ENCODE results near the gene TSPAN12.

TSPAN12 gene

DNA sequence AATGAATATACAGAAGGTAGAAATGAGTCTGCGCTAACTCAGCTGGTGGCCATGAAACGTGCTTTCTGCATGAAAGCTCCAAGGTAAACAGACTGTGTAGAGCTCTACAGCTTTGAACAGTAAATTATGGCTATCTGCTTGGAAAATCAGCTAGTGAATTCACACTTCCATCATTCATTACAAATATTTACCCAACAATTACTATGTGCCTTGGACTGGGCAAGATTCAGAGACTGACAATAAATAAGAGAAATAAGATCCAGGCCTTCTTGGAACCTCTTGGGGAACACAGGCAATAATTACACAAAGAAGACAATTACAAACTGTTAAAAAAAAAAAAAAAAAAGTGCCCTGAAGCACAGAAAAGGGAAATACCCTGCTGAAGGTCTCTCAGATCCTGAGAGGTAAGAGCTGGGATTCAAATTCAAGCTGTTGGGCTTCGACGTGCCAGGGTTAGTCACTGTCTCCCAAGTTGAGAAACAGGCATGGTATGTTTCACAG lies 15.8 kb downstream of the TSPAN12 start:
- DNase-seq (ENCODE audit: low read depth) = no peak

DNA sequence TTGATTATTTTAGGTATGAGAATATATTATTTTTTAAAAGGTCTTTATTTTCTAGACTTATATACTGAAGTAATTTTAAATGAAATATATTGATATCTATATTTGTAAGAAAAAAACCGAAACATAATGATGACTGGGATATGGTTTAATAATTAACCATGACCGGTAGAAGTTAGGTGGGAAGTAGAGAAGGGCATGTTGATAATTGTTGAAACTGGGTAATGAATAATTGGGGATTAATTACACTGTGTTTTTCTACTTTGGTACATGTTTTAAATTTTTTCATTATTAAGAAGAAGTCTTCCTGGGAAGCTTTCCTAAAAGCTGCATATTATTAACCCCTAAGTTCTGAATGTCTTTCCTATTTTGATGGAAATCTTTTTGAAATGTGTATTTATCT lies 16.3 kb downstream of the TSPAN12 start:
- no peak for DNase-seq (ENCODE audit: low read depth)

DNA sequence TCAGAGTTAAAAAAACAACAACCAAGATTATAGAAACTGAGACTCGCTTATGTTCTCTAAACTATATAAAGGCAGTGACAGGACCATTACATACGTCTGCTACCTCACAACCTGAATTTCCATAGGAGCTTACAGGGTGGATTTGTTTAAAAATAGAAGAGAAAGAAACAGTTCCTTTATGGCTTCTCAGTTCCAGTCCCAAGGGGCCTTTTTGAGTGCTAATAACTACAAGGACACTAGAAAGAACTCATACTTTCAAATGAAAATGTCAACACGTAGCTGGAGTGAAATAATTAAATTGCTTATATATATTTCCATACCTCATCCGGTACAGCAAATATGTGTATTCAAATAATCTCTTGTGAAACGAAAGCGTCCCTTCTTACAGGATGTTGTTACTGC lies 19.7 kb downstream of the TSPAN12 start:
- DNase-seq (ENCODE audit: low read depth) = no peak

DNA sequence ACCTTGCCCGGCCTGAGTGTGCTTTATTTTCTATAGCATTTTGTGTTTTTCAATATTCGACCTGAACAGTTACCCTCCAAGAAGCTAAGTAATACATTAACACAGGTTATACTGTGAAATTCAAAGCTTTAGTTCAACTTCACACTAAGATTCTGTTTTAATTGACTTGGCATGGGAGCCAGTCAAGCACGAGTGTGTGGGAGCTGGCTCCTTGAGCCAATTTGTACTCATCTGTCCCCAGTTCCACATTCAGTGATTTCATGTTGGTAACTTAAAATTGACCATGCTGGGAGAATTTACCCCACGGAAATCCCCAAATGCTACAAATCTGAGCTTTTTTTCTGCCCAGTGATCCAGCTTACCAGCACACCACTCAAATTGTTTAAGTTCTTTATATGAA lies 20.3 kb downstream of the TSPAN12 start:
- DNase-seq (ENCODE audit: low read depth) = no peak

DNA sequence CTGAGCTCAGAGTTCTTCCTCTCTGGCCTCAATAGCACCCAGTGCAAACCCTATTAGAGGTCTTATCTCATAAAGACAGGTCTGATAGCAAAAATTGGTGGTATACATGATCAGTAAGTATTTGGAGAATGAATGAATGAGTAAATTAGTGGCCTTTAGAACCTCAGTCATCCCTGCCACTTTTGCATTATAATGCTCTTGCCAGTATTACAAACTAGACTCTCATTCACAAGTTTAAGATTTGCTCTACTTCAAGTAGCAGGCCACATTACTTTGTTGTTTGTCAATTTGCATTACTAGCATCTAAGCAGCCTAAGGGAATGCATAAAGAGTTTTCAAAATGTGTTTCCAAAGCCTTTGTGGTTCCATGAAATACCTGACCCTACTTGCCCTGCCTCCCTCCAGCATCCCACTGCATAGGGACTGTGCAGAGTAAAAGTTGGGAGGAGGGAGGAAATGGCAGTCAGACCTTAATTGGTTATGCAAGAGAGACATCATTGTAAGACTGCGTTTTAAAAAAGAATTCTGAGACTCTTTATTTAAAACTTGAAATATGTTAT lies 21.3 kb downstream of the TSPAN12 start:
- no peak for DNase-seq (ENCODE audit: low read depth)

DNA sequence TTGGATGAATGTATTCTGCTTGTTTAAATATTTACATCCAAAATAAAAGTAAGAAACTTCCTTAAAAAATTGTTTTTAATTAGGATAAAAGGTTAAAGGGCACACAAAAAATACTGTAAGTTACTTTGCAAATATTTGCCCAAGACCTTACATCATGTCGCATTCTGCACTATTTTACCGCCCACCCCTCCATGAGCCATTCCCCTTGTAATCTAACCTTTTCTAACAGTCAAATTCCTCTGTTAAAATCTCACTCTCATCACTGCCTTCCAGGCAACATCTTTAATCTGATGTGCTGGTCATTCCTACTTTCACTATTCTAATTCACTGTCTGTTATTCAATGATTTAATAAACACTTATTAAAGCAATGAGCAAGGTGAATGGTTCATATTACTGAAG lies 23.2 kb downstream of the TSPAN12 start:
- DNase-seq (ENCODE audit: low read depth) = no peak

DNA sequence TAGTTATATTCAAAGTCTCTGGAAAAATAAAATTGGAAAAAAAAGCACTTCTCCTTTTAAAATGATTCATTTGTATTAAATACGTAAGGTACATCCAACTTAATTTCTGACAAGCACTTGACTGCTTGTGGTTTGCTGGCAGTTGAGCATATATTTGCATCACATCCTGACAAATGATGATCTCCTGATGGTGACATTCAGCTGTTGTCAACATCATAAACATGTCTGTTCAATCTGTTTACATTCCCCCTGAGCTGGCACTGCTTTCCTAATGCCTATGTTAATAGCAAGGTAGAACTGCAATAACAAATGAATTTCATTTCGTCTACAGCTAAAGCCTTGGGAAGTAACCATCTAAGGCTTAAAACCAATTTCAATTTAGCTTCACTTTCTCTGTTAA lies 24.4 kb downstream of the TSPAN12 start:
- DNase-seq (ENCODE audit: low read depth) = no peak

DNA sequence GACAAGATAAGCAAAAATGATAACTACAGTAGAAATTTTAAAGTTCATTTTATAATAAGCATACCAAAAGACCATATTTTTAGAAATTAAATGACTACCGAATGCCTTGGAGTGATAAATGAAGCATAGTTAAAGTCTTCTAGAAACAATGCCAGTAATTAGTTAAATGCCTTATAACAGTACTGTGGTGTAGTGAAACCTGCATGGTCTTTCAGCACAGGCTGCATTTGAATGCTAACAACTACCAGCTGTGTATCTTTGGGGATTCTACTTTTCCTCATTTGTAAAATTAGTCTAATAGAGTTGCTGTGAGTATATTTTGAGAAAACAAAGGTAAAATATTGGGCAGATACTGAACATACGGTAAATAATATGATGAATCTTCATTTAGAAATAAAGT lies 25.1 kb downstream of the TSPAN12 start:
- DNase-seq (ENCODE audit: low read depth) = no peak

DNA sequence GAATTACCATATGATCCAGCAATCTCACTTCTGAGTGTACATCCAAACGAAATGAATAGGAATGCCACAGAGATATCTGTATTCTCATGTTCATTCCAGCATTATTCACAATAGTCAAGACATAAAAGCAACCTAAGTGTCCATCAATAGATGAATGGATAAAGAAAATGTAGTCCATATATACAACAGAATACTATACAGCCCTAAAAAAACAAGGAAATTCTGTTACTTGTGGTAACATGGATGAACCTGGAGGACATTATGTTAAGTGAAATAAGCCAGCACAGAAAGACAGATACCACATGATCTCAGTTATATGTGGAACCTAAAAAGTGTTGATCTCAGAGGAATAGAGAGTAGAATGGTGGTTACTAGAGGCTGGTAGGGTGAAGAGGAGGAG lies 26.7 kb downstream of the TSPAN12 start:
- DNase-seq (ENCODE audit: low read depth) = no peak

DNA sequence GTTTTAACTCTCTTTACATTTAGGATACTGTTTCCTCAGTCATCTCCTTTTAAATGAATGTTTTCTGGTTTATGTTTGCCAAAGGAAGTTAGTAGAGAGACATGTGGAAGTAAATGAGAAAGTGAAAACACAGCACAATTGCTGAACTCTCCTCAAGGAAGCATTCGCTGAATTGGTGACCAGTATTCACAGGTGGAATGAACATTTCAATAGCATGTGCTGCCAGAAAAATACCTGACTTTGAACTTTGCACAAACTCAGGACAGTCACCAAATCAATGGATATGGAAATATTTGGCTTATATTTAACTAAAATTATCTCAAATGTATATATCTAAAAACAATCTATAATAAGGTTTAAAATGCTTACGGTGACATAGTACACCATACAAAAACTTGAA lies 28.5 kb downstream of the TSPAN12 start:
- no peak for DNase-seq (ENCODE audit: low read depth)

DNA sequence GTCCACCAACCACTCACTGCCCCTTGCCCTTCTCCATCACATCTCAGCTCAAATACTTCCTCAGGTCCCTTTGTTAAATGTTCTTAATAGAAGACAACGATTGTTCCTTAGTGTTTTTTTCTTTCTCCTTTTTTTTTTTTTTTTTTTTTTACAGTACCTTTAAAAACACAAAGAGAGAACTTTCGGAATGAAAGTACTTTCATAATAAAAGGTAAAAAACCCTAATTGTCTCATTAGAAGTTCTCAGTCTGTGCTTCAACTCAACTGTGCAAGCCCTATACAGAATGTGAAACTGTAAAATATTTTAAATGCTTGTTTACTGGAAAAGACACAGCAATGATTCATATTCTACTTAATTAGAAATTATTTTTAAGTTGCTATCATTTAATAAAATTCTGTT lies 29.4 kb downstream of the TSPAN12 start:
- no peak for DNase-seq (ENCODE audit: low read depth)

DNA sequence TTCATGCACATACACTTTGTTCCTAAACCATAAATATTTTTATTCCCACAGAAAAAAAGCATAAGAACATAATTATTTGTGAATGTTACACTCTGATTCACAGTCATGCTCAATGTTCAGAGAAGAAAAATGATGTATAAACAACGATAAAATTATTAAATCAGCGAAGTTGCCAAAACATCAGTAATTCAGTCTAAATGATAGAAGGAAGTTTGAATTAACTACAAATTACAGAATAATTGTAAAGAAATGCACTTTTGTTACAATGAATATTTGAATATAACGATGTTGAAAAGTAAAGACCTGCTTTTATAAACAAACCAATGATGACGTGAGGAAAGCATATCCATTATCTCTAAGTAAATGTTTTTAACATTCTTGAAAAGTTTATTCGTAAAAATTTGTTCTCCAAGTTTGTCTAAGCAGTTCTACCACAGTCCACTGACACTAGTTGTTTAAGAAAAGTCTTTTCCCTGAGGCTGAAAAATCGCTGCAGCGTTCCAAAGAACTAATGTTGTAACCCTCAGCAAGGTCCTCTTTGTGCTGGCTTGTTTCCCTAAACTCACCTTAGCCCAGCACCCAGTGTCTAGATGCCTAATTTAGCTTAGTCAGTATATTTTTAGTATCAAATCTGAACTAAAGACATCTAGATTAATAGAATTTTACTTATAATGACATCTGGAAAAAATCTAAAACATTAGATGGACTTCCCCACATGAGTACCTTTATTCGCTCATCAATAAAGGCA lies 30.4 kb downstream of the TSPAN12 start:
- DNase-seq (ENCODE audit: low read depth) = no peak

DNA sequence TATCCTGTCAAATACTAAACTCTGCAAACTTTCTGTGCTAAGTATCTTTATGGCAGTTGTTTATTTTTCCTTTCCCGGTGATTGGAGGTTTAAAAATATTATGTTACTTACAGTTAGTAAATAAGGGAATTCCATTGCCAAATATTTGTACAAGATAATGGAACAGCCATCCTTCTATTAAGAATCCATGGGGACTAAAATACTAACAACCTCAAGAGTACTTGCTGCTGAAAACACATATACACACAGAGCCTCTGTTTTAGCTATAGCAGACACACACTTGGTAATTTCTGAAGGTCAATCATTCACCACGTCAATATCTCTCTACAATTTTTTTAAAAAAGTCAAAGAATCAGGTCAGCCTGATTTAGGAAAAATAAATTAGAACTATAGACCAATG lies 32.4 kb downstream of the TSPAN12 start:
- no peak for DNase-seq (ENCODE audit: low read depth)

DNA sequence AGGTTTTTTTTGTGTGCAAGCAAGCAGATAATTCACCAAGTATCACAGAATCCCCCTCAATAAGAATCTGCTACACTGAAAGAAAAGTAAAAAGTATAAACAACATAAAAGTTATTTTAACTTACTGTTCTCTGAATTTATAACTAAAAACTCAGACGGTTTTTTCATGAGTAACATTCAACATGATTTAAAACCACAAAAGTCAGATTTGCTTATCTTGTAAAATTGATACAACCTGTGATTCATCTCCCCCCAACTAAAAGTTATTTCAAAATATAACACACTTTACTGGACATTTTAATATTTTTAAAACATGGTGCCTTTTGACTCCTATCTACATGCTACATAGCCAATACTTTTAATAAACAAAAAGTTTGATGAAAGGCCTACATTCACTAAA lies 32.8 kb downstream of the TSPAN12 start:
- DNase-seq (ENCODE audit: low read depth) = no peak

DNA sequence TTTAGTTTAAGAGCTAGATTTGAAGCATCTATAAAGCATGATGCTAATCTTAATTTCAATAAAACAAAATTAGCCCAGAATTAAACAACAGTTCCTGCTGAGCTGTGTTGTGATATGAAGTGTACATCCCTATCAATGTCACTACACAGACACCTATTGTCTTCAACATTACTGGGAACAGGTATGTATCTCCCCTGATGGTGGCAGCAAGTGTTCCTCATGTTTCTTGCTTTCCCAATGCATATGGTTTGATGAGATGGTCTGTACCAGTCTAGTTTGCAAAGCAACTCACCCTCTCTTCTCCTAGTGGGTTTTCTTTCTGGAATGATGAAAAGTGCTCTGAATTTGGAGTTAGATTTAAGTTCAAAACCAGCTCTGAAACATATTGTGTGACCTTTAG lies 38.1 kb downstream of the TSPAN12 start:
- DNase-seq (ENCODE audit: low read depth) = no peak

DNA sequence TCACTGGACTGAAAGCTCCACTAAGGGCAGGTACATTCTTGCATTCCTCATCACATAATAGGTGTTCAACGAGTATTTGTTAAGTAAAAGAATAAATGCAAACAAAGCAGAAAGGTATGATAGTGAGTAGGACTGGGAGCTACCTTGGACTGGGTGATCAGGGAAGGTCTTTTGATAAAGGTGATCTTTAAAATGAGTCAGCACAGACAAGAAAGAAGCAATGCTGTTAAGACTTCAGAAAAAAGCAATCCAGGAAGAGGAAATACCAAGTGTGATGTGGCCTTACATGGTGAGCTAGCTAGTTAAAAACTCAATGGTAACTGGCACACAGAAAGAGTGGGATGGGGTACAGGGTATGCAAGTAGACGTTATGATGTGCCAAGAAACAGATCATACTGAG lies 40.1 kb downstream of the TSPAN12 start:
- DNase-seq (ENCODE audit: low read depth) = no peak

DNA sequence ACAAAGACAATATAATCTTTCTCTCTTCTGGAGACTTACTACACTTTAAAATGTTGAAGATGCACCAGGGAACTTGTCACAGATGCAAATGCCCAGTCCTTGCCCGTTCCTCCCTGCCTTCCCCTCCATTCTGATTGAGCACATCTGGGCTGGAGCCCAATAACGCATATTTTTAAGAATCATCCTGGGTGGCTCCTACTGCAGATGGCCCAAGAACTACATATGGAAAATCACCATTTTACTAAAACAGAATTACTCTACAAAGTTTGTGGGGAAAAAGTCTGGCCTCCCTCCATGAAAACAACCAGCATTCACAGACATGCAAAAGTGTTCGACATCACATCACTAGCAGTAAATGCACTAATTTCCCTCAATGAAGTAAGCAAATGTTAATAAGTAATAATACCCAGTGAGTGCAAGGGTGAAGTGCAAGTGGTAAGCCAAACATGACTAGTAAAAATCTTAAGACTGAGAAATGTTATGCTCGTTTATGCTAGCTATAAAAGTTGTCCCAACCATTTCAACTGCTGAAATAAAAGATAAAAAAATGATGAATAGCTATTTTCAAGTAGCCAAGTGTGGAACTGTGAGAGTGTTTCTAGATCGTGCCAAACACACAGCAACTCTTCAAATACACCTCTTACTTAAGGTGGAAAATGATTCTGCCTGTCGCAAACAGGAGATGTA lies 43.5 kb downstream of the TSPAN12 start:
- no peak for DNase-seq (ENCODE audit: low read depth)

DNA sequence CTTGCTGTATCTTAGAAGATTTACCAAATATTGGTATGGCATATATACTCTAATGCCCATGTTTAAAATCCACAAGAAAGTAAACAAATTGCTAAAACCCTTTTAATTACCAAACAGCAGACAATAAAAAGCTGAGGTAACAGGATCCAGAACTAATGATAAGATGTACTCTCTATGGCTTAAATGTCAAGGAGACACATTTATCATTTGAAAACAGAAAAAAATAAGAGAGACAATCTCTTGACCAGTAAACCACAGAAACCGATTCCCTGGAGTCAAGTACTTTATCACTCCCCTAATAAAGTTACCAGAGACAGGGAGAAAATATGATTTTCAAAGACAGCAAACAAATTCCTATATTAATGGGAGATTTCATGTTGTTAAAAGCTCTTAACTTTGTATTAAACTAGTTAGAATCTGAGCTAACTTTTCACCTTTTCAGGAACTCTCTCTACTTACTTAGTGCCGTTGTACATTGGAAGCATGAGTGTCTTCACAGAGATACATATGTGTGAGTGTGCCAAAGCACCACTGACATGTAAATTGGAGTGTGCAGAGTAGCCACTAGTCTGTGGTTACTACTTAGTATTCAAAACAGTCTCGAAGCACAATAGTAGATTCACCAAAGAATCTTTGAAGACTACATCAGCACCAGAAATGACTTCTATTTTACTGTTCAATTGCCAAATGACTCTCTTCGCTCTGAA lies 44.2 kb downstream of the TSPAN12 start:
- DNase-seq (ENCODE audit: low read depth) = no peak

DNA sequence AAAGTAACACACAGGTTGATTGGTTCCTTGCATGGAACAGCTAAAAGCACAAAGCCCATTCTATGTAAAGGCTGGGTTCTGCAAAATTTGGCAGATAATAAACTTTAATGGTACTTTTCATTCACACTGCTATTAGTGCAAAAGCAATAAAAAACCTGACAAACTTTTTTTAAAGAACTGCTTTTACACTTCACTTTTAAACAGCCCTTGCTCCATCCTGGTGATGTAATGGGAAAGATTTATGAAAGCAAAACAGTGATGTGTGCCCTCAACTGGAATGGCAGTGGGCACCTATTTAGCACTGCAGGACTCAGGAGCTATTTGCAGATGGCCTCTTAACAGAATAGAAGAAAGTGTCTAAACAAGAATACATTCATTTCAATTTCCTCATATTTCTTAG lies 44.9 kb downstream of the TSPAN12 start:
- no peak for DNase-seq (ENCODE audit: low read depth)

DNA sequence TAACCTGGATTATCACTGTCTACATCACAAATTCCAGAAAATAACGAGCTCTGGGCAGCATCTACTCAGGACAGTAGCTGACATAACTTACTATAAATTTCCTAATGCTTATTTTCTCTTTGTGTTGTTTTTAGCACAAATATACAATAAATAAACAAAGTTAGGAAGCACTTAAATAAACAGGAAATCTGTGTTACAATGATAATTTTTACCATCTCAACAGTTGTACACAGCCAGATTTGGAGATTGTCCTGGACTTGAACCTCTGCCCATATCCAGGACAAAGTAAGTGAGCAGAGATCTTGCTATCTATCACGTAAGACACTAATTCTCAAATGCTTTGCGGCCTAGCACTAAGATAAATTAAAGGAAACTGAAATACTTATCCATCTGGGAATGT lies 48.7 kb downstream of the TSPAN12 start:
- no peak for DNase-seq (ENCODE audit: low read depth)

DNA sequence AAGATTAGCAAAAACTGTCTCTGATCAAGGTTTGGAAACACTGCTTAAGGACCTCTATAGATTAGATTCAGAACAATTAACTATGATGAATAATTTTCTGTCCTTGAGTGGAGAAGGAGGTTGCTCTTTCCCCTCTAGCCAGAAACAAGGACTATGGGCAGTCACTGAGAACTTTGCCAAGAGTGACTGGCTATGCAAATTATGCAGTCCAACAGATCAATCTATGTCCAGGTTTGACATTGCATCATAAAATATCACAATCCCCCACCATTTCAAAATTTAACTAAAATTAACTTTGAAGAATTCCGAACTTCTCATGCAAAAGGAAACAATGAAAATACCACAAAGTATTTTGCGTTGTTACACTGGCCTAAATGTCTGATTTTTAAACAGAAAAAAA lies 50.6 kb downstream of the TSPAN12 start:
- DNase-seq (ENCODE audit: low read depth) = no peak

DNA sequence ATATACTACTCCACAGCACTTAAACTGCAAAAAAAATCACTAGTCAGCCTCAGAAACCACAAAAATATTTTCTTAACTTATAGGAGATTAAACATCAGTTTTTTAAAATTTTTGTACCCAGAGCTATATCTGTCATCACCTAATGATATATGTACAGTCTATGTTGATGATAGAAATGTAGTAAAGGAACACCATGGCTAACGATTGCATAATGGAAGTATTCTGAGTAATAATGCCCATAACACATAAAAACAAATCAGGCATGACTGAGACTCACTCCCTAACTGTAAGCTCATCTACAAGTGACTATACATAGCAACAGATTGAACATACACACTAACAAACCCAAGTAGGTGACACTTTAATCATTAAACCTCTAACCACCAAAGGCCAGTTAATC lies 51.3 kb downstream of the TSPAN12 start:
- no peak for DNase-seq (ENCODE audit: low read depth)
